Endothelial cell of umbilical vein (primary cell): ENCODE results near the gene CREG2.

Experiments
- CTCF ChIP-seq, 2 donors: IDR thresholded peaks; 1 replicate in 1 of 2; 2 replicates in 1 of 2; pipeline ENCODE4 v1.5.1; 2011; ENCODE audit warnings: low read length in 2 of 2, mild to moderate bottlenecking in 2 of 2, moderate library complexity in 2 of 2, control low read depth in 1 of 2, inconsistent platforms in 1 of 2, low read depth in 1 of 2; ENCODE audit not compliant: insufficient read depth in 1 of 2; ENCODE audit errors: extremely low read depth in 1 of 2
- JUN ChIP-seq: IDR thresholded peaks from 2 replicates; pipeline ENCODE4 v1.6.1; 2011; ENCODE audit warnings: borderline replicate concordance, low read depth; ENCODE audit not compliant: insufficient read length, insufficient read depth

GRCh38 chr2:101346909-101347308 lies 40.4 kb downstream of the CREG2 start:
- TF ChIP-seq JUN (no peak), CTCF (IDR thresholded peaks at IDR 0.05; ENCODE audit: extremely low read depth in 1 of 2, insufficient read depth in 1 of 2, low read depth in 1 of 2, low read length in 2 of 2) (no peak)
